Measurements from ENCODE around the gene SPX.

SPX gene

DNA sequence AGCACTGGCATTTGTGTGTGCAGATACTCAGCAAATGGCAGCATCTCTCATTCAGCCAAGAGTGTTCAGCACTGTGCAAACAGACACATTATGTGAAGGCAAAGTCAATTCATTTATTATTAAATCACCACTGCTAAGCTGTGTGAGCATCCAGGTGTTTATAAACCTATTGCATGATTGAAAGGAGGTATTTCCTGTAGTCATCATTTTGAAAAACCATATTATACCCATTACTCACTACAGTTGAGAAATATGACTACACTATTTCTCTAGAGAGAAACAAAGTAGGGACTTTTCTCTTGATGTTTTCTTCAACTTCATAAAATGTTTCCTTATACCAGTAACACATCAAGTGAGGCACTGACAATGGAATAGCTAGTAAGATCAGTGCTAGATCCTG lies 13.7 kb downstream of the SPX start:
- DNase-seq: peak; percentile 8

DNA sequence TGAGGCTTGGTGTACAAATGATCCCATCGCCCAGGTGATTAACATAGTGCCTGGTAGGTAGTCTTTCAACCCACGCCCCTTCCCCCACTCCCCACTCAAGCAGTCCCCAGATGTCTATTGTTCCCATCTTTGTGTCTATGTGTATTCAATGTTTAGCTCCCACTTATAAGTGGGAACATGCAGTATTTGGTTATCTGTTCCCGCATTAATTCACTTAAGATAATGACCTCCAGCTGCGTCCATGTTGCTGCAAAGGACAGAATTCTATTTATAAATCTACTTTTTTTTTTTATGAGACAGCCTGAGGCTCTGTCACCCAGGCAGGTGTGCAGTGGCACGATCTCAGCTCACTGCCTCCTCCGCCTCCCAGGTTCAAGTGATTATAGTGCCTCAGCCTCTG lies 15.7 kb downstream of the SPX start:
- peak; percentile 18 for DNase-seq

DNA sequence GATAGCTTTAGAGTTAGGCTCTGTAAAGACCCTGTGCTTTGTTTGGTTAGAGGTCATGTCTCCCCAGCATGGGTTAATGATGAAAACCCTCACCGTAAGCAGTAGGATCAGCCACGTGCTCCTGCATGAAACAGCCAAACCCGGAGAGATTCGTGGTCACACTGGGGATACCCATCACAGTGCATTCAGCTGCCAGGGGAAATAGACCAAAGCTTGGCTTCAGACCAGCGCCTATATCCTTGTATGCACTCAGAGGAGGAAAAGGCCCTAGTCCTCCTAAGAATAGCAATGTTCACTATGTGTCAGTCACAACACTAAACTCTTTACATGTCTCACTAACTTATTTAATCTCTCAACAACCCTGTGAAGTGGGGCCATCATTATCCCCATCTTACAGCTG lies 16.3 kb downstream of the SPX start:
- DNase-seq: no peak

DNA sequence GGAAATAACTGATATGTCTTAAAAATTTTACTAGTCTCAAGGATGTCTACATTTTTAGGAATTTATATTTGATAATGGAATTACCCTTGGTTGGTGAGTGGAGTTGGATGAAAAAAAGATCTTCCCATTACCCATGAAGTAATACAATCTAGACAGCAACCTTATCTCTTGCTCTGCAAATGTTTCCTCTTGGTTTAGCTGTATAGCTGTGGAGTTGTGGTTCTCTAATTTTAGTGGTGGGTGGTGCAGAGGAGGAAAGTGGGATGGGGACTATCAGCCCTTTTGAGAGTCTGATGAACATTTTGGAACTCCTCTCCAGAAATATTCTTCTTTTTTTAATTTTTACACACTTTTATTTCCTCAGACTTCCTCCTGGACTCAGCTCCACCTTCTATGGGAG lies 17.1 kb downstream of the SPX start:
- no peak for DNase-seq

DNA sequence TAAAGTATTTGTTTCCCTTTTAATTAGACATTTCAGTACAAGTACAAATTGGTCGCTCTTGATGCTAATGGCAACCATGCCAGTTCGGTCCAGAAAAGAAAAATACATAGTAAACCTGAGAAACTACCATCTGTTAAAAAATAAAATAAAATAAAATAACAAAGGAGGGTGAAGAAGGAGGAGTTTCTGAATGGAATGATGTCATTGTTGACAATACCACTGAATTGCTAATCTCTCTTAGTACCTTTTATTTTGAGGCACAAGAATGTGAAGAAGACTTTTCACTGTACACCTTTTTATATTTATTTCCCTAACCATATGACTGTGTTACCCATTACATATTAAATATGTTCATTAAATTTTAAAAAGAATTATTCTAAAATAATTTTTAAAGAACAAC lies 19.5 kb downstream of the SPX start:
- no peak for DNase-seq

DNA sequence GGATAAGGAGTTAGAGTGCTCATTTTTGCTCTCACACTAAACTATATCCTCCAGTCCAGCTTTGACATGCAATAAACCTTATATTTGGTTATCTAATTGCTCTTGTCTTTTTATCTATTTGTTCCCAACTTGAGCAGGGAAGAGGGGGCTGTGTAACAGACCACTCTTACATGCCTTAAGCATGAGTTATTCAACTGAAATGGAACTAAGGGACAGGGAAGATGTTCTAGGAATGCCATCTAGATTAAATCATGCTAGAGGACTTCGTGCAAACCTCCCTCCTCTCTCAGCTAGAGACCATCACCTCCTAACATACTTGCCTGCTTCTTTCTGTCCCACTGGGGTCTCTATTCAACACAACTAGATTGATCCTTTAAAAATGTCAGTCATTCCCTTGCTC lies 20.6 kb downstream of the SPX start:
- no peak for DNase-seq

DNA sequence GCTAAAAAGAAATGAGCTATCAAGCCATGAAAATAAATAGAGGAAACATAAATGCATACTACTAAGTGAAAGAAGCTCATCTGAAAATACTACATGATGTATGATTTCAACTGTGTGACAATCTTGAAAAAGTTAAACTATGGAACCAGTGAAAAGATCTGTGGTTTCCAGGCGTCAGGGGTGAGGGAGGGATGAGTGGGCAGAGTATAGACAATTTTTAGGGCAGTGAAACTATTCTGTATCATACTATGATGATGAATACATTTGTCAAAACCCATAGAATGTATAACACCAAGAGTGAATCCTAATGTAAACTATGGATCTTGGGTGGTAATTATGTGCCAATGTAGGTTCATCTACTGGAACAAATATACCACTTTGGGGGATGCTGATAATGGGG lies 21.3 kb downstream of the SPX start:
- DNase-seq: no peak

DNA sequence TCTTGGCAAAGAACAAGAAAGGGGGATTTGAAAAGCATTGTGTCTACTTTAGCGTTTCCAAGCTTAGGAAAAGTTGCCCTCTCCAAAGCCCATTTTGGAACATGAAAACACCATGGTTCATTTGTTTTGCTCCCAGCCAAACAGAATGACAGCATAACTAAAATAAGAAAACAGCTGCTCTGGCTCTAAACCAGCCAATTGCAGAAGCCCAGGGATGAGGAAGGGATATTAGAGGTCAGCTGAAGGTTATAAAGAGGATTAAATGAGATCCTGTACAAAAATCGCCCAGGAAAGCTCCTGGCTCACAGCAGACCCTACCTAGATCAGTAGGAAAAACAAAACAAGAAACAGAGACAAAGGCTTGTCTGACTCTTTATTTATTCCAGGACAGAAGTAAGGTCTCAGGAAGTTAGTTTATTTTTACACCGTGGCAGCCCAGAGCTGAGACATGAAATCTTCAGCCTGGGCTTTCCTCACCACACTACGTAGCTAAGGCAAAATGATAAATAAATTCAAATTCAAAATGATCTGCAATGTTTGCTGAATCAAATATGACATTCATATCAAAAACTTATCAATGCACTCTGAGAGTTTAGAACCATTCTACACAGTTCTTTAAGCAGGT lies 25.9 kb downstream of the SPX start:
- peak; percentile 6 for DNase-seq

DNA sequence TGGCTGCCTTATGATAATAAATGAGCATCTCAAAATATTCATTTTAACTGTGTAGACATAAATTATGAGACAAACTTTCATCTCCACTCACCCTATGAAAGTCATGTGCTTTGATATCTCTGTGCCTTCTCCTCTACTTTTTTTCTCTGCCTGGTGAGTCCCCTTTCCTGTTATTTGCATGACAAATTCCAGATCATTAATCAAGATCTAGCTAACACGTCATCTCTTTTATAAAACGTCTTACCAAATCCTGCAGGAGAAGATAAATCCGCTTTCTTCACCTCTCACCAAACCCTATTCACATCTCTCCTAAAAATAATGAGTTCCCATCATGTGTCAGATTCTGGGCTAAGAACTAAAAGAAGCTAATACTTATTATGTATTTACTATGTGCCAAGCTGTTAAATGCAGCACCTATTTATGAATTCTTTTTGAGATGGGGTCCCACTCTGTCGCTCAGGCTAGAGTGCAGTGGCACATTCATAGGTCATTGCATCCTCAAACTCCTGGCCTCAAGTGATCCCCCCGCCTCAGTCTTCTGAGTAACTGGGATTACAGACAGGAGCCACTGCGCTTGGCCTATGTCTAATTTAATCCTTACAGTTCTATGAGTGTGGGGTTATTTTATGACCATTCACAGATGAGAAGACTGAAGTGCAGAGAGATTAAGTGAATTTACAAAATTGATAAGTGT lies 26.7 kb downstream of the SPX start:
- no peak for DNase-seq

DNA sequence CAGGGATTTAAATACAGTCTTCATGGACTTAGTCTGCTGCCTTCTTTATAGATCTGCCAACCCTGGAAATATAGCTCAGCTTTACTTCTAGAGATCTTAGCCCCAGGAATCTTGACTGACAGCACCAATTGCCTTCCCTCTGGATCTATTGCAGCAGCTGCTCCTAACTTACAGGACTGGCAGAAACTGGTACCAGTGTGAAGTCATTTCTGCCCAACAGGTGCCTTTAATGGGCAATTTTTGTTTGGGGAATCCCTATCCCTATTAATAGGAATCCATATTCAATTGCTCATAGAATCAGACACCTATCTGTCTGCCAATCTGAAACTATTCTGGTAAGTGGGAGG lies 27.2 kb downstream of the SPX start:
- DNase-seq: no peak

DNA sequence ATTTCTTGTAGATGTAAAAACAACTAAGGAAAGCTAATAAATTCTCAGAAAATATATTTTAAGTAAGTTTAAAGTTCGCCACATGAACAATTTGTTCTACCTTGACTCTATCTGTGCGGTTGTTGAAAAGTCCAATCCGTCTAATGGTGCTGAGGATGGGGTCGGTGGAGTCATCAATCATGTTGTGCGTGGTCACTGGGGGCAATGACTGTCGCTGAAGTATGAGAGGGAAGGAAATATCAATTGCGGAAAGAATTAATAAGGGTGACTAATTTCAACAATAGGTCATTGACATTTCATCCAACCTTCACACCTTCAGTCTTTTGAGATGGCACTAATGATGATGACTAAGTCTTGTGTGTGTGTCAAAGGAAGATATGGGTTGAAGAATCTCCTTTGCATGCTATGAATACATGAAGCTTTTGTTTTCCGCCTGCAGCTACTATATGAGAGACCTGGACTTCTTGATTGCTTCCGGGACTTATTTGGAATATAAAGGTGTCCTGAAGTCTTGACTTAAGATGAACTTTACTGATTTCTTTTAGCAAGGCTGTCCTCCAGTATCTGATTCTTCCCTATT lies 32.1 kb downstream of the SPX start:
- DNase-seq: no peak

DNA sequence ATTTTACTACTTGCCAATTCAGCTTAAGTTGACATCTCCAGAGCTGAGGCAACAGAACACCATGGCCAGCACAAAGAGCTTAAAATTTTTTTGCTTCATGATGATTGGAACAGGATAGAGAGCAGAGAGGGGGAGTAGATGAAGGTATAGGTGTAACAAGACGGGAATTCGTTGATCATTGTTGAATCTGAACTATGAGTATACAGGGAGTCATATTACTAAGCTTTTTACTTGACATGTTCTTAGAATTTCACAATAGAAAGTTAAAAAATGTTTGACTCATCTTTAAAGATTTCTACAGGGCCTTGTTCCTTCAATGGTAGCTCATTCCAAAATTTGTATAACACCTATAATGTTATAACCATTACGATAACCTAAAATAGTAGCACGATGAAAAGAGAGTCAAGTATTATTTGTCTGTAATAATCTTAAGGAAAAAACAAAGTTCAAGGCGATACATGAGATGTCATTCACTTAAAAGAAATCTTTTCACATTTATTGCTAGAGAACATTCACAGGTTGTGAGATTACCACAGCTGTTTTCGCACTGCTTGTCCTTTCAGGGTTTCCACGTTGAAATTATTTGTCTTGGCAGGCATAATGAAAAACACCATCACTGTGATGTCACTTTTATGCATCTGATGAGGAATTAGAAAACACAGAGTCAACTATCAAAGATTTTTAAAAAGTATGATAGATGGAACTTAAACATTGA lies 33.9 kb downstream of the SPX start:
- no peak for DNase-seq

DNA sequence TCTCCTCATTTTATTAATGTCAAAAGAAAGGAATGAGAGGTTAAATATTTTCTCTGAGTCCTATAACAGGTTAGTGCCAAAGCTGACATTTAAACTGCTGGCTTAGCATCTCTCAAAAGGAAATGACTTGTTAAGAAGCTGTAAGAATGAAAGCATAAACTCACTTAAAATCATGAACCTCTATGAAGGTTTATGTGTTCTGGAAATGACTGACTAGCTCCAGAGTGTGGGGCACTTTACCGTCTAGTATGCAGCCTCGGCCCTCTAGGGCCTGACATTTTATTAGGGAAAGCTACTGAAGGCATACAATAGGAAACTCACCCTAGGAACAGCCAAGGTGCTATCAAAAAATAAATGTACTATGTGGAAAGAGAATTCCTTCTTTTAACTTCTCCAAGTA lies 35.1 kb downstream of the SPX start:
- no peak for DNase-seq

DNA sequence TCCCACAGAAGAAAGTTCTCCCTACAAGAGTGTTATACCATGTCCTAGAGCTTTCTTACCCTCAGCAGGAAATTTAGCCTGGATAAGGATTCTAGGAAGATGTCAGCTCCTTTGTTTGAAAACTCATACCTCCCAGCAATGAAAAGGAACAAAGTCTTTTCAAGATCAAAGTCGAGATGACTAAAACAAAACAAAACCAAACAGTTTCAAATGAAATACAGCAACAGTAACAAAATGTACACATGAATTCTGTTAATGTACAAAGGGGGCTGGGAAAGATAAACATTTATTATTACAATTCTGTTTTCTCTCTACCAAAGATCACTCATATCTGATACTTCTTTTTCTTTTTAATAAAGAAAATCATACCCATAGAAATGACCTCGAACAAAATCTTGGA lies 36.8 kb downstream of the SPX start:
- DNase-seq: no peak

DNA sequence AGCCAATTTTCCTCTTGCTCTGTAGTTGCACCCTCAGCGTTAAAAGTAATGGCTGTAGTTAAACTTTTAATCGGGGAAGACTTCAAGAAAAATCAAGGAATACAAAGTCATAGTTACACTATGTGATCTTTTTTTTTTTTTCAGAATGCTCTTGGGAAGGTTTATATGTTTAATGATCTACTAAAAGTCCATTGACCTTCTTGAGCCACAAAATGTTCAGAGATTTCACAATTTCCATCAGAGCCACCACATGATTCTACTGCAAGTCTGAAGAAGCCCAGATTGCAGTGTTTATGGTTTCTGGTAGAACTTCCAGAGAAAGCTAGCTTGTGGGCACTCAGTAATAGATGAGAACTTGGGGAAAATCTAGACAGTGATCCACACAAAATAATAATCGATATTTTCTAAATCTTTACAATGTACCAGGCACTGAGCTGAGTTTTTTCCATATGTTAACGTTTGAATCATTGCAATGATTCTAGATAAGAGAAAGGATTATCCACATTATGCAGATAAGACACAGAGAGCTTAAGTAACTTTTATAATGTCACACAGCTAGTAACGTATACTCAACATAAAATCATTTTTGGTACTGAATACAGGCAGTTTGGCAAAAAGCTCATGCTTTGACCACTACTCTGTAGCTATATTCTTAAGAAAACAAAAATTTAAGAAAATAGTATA lies 40.3 kb downstream of the SPX start:
- no peak for DNase-seq

DNA sequence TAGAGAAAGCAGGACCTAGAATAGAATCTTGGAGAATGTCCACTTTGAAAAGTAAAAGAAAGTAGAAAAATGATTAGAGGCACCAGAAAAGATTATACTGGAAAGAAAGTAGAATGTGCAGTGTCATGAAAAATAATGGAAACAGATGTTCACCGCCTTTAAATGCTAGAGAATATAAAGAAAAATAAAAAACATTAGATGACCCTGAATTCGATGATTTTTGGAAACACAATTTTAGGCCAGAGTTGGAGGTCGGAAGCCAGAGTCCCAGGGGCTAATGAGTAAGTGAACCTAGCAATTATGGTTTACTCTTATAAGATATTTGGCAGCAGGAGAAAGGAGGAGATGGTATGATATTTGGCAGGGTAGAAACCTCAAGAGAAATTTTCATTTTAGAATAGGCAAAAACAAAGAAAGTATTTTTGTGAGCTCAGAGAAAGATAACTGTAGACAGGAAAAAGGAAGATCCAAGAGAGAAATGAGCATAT lies 40.9 kb downstream of the SPX start:
- no peak for DNase-seq

DNA sequence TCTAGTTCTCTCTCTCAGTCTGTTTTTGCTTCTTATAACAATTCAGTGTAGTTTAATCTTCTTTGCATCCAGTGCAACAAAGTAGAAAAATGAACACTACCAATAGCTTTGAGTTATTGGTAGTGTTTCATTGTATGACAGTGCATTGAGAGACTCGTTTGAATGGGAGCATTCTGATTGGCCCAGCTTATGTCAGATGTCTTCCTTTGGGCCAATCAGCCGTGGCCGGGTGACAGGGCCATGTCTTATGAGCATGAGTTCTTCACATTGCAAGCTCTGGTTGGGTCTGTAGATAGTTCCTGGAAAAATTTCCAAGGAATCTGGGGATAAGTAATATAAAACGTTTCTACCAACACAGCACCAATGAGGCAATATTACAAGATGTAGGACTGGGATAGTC lies 42.0 kb downstream of the SPX start:
- DNase-seq: no peak

DNA sequence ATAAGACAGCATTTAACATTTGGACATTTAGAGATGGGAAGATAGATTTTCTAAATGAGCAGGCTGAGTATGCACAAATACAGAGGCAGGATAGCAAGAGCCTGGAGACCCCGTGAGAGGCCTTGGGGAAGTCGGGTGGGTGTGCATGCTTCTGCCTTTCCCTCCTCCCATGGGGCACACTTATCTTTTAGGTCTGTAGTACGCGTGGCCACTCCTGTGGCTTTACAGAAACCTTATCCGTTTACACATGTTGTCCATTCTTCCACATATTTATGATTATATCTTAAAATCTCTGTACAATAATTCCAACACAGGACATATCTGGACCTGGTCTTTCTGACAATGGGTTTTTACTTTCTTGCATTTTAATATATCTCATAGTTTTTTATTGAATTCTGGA lies 45.0 kb downstream of the SPX start:
- DNase-seq: no peak

DNA sequence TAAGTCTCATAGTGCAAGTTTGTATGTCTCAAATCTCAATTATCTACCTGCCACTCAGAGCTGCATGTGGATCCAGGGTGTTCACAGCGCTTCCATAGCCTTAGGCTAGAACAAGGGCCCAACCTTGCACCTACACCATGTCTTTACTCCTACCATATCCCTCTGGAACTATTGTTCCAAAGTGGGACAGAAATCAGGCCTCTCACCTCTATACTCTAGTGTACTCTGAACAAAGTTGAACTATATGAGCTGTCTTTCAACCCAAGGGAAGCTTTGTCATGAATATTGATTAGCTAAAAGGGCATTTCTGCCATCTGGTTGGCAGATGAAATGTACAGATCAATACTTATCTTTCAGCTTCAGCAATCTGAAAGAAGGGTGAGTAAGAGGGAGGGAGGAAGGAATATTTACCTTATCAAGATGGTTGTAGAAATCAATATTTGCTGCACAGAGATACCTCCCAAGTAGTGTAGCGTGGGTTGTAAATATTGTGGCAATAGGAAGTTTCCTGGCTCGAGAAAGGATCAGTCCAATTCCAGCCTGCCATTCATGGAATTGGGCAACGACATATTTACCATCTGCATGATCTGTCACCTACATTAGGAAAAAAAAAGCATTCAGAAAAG lies 47.8 kb downstream of the SPX start:
- no peak for DNase-seq

DNA sequence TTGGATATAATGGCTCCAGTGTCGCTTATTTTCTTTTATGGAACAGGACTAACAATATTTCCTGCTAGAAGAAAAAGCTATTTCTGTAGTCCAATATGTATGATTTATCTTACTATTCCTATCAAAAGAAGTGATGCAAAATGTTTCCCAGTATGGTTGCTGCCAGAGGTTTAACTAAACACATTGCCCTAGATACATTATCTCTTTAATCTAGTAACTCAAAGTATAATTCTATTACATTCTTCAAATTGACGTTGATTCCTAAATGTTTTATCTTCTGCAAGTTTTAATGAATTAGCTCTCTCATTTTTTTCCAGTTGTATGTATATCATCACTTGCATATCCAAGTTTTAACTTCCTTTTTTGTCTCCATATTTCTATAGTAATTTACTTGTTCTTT lies 50.3 kb downstream of the SPX start:
- DNase-seq: no peak

DNA sequence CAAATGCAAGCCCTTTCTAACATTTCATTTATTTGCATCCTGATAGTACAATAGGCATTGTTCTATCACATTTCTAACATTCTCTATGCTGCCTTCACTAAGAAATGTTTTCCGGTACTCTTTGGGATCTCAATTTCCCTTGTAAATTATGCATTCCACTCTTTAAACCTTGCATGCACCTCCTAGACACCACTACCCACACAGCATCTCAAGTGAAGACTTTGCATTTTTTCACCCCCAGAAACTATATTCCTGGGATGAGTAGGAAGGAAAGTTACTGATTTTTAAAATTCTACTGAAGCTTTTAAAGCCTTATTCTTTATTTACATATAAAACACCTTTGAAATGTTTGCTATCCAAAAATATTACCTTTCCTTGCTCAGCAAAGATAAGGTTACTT lies 51.4 kb downstream of the SPX start:
- DNase-seq: no peak

DNA sequence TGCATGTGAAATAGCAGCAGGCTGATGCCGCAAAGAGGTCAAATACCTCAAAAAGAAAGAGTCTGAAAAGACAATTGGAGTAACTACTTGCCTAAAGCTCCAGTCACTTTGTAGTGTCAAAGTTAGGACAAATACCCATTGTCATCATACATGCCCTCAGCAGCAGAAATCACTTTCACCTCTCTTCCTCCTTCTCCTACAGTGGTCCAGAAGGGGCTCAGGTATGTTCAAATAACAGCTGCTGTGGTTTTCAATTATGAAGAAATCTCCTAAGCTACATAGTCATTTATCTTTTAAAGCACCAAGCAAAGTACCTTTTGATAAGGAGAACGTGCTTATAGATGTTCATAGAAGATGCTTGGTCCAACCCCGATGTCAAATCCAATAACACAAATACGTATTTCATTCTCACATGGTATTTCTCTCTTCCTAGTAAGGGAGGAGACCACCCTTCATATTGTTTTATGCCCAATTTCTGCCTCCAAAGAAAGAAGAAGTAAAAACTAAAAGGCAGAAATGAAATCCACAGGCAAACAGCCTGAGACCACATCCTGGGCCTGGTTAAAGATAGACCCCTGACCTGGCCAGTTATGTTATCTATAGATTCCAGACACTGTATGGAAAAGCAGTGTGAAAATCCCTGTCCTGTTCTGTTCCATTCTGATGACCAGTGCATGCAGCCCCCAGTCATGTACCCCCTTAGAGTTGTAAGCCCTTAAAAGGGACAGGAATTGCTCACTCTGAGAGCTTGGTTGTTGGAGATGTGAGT lies 54.8 kb downstream of the SPX start:
- DNase-seq: no peak
